ENCODE measurements around the gene C1orf21. TPM values are rescaled to one million over a fixed set of nuclear protein-coding genes. Genes with fewer than 3 reads are reported as not detected.

The C1orf21 gene
- total RNA-seq, 1 experiment from 2014 or later, result 28.5 TPM

DNA sequence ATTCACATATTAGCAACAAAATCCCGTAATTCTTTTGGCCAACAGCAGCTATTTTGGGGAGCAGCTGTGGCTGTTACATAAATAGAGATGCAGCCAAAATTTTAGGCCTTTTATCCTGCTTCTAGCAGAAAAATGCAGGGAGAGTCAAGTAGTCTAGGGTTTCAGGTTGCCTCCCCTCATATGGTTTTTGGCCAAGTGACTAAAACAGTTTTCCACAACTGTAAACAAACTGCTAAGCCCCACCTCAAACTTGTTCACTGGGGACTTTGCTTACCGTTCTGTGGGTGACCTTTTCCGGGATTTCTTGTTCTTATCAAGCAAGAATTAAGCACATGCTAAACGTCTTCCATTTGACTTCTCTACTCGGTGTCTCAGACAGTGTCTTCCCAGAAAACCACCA, 234.4 kb downstream of the C1orf21 start:
- no peak overlapping the region for H3K4me3 Mint-ChIP-seq
- TF ChIP-seq TP53 (CRISPR knock-in tag; IDR thresholded peaks at IDR 0.05) (no peak), ESRRA (CRISPR knock-in tag; IDR thresholded peaks at IDR 0.05; ENCODE audit: borderline replicate concordance) (no peak), NR3C1 (CRISPR knock-in tag; conservative IDR thresholded peaks at IDR 0.05; ENCODE audit: low read depth) (no peak), ZBTB21 (CRISPR knock-in tag; IDR thresholded peaks at IDR 0.05; ENCODE audit: borderline replicate concordance) (no peak), NFATC4 (CRISPR knock-in tag; IDR thresholded peaks at IDR 0.05) (no peak), ZMAT4 (CRISPR knock-in tag; IDR thresholded peaks at IDR 0.05) (no peak), ZNF671 (CRISPR knock-in tag; IDR thresholded peaks at IDR 0.05) (no peak), ZNF416 (CRISPR knock-in tag; IDR thresholded peaks at IDR 0.05) (no peak), CREM (CRISPR knock-in tag; IDR thresholded peaks at IDR 0.05) (no peak)
- TF ChIP-seq, protein P1, sequence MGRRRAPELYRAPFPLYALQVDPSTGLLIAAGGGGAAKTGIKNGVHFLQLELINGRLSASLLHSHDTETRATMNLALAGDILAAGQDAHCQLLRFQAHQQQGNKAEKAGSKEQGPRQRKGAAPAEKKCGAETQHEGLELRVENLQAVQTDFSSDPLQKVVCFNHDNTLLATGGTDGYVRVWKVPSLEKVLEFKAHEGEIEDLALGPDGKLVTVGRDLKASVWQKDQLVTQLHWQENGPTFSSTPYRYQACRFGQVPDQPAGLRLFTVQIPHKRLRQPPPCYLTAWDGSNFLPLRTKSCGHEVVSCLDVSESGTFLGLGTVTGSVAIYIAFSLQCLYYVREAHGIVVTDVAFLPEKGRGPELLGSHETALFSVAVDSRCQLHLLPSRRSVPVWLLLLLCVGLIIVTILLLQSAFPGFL (CRISPR knock-in tag; IDR thresholded peaks at IDR 0.05; ENCODE audit: borderline replicate concordance), result no peak
- H3K9me3 Mint-ChIP-seq, result no peaks in the 10 kb centered on the region
- no peak overlapping the region for H3K27ac Mint-ChIP-seq
- no peak for ATAC-seq
- no peaks in the 10 kb centered on the region for H3K36me3 Mint-ChIP-seq
- DNase-seq (ENCODE audit: low spot score), result no peak
- H3K27me3 Mint-ChIP-seq (ENCODE audit: low read depth), result no peaks in the 10 kb centered on the region
- CTCF ChIA-PET, result no interaction called here
- H3K4me1 Mint-ChIP-seq, result peaks cover 4% of the 10 kb centered on the region; the same call in 1 of the 2 replicates
- POLR2A ChIA-PET, result no interaction called here

- H3K27me3 Mint-ChIP-seq (ENCODE audit: low read depth), result no peaks in the 10 kb centered on the region
- POLR2A ChIA-PET, result no interaction called here
- ATAC-seq (no peak), DNase-seq (ENCODE audit: low spot score) (no peak)
- no peak overlapping the region for H3K4me3 Mint-ChIP-seq
- CTCF ChIA-PET, result interaction anchor here (1.0 kb wide), 1 partner anchor 42 kb away, joined by 5 read pairs; no protein-coding TSS in a partner anchor
- H3K4me1 Mint-ChIP-seq, result peaks cover 4% of the 10 kb centered on the region; the same call in 1 of the 2 replicates
- no peaks in the 10 kb centered on the region for H3K9me3 Mint-ChIP-seq
- no peaks in the 10 kb centered on the region for H3K36me3 Mint-ChIP-seq
- no peak overlapping the region; the same call in 1 of the 2 replicates for H3K27ac Mint-ChIP-seq
- no peak for TF ChIP-seq AFF4 (CRISPR knock-in tag; IDR thresholded peaks at IDR 0.05; ENCODE audit: borderline replicate concordance)
- TF ChIP-seq, protein P2, sequence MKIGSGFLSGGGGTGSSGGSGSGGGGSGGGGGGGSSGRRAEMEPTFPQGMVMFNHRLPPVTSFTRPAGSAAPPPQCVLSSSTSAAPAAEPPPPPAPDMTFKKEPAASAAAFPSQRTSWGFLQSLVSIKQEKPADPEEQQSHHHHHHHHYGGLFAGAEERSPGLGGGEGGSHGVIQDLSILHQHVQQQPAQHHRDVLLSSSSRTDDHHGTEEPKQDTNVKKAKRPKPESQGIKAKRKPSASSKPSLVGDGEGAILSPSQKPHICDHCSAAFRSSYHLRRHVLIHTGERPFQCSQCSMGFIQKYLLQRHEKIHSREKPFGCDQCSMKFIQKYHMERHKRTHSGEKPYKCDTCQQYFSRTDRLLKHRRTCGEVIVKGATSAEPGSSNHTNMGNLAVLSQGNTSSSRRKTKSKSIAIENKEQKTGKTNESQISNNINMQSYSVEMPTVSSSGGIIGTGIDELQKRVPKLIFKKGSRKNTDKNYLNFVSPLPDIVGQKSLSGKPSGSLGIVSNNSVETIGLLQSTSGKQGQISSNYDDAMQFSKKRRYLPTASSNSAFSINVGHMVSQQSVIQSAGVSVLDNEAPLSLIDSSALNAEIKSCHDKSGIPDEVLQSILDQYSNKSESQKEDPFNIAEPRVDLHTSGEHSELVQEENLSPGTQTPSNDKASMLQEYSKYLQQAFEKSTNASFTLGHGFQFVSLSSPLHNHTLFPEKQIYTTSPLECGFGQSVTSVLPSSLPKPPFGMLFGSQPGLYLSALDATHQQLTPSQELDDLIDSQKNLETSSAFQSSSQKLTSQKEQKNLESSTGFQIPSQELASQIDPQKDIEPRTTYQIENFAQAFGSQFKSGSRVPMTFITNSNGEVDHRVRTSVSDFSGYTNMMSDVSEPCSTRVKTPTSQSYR (CRISPR knock-in tag; IDR thresholded peaks at IDR 0.05), result no peak
- TF ChIP-seq, protein P3, sequence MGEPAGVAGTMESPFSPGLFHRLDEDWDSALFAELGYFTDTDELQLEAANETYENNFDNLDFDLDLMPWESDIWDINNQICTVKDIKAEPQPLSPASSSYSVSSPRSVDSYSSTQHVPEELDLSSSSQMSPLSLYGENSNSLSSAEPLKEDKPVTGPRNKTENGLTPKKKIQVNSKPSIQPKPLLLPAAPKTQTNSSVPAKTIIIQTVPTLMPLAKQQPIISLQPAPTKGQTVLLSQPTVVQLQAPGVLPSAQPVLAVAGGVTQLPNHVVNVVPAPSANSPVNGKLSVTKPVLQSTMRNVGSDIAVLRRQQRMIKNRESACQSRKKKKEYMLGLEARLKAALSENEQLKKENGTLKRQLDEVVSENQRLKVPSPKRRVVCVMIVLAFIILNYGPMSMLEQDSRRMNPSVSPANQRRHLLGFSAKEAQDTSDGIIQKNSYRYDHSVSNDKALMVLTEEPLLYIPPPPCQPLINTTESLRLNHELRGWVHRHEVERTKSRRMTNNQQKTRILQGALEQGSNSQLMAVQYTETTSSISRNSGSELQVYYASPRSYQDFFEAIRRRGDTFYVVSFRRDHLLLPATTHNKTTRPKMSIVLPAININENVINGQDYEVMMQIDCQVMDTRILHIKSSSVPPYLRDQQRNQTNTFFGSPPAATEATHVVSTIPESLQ (CRISPR knock-in tag; IDR thresholded peaks at IDR 0.05), result no peak
- TF ChIP-seq ZNF317 (CRISPR knock-in tag; IDR thresholded peaks at IDR 0.05; ENCODE audit: borderline replicate concordance, low read depth), result no peak
- TF ChIP-seq TEAD1 (CRISPR knock-in tag; IDR thresholded peaks at IDR 0.05), result no peak
- TF ChIP-seq PRDM15 (CRISPR knock-in tag; IDR thresholded peaks at IDR 0.05), result no peak
- TF ChIP-seq, protein P4, sequence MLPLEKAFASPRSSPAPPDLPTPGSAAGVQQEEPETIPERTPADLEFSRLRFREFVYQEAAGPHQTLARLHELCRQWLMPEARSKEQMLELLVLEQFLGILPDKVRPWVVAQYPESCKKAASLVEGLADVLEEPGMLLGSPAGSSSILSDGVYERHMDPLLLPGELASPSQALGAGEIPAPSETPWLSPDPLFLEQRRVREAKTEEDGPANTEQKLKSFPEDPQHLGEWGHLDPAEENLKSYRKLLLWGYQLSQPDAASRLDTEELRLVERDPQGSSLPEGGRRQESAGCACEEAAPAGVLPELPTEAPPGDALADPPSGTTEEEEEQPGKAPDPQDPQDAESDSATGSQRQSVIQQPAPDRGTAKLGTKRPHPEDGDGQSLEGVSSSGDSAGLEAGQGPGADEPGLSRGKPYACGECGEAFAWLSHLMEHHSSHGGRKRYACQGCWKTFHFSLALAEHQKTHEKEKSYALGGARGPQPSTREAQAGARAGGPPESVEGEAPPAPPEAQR (CRISPR knock-in tag; IDR thresholded peaks at IDR 0.05), result no peak
- no peak for TF ChIP-seq GTF2I (CRISPR knock-in tag; conservative IDR thresholded peaks at IDR 0.05)
- no peak for TF ChIP-seq EMX1 (CRISPR knock-in tag; IDR thresholded peaks at IDR 0.05)
- TF ChIP-seq MYBL2 (CRISPR knock-in tag; IDR thresholded peaks at IDR 0.05), result no peak
These were observed 235.5 kb downstream of the C1orf21 start for GRCh38 chr1:184622136-184622823.

All from WTC11 (cell line).